Neural crest cell (in vitro differentiated cells): Measurements from ENCODE around the gene SMR3A. TPM values are rescaled to one million over a fixed set of nuclear protein-coding genes. Genes with fewer than 3 reads are reported as not detected.

Experiments used
- DNase-seq: peaks from one replicate; pipeline ENCODE4 v3.0.0; 2021; ENCODE audit warnings: low read depth, mixed read lengths, low spot score
- H3K27ac Mint-ChIP-seq: one replicate; pipeline ENCODE4 v1.8.0; 2021; ENCODE audit warnings: mild to moderate bottlenecking, mixed read lengths; ENCODE audit not compliant: unreplicated experiment
- H3K27me3 Mint-ChIP-seq: 2 replicates; pipeline ENCODE4 v1.8.0; 2021; ENCODE audit warnings: low read depth, mild to moderate bottlenecking, mixed read lengths
- H3K36me3 Mint-ChIP-seq: 2 replicates; pipeline ENCODE4 v1.8.0; 2021; ENCODE audit warnings: low read depth, mild to moderate bottlenecking, mixed read lengths
- H3K4me1 Mint-ChIP-seq: 2 replicates; pipeline ENCODE4 v1.8.0; 2021; ENCODE audit warnings: mixed read lengths
- H3K4me3 Mint-ChIP-seq: one replicate; pipeline ENCODE4 v1.8.0; 2021; ENCODE audit warnings: mild to moderate bottlenecking, mixed read lengths
- H3K9me3 Mint-ChIP-seq: 2 replicates; pipeline ENCODE4 v1.8.0; 2021; ENCODE audit warnings: mixed read lengths
- CTCF ChIP-seq: fragments of 200-600 bp; sonication (generic); conservative IDR thresholded peaks from 2 replicates; pipeline ENCODE4 v1.5.0; 2021; ENCODE audit warnings: antibody characterized with exemption, mild to moderate bottlenecking
- long read RNA-seq: library from polyadenylated mRNA; unstranded; transcript quantifications from one replicate; pipeline ENCODE4 v2.0.0, GENCODE V29; 2020
- total RNA-seq: library from RNA; stranded (reverse); gene quantifications from 2 replicates; pipeline ENCODE4 v1.2.1, GENCODE V29; 2021

The SMR3A gene
- total RNA-seq: not detected in 2 replicates
- long read RNA-seq: 0 reads

GRCh38 chr4:70360460-70360859 lies at the start of gene SMR3A:
Gene SMR3A (plus strand): TSS chr4:70360760. CDS start chr4:70362116, 1,356 bp downstream.
- H3K4me1 Mint-ChIP-seq: no peaks in the 10 kb centered on the region
- no peak within 1 kb of the TSS for H3K4me3 Mint-ChIP-seq
- H3K9me3 Mint-ChIP-seq: no peaks in the 10 kb centered on the region
- DNase-seq: no peak
- TF ChIP-seq CTCF: no peak
- H3K36me3 Mint-ChIP-seq: no peaks in the 10 kb centered on the region
- no peak within 1 kb of the TSS for H3K27ac Mint-ChIP-seq
- H3K27me3 Mint-ChIP-seq: no peaks in the 10 kb centered on the region

GRCh38 chr4:70313736-70314135 lies 46.8 kb upstream of the SMR3A start:
- no peak for TF ChIP-seq CTCF
- Mint-ChIP-seq H3K4me1 (no peaks in the 10 kb centered on the region), H3K9me3 (no peaks in the 10 kb centered on the region), H3K27me3 (peaks cover 26% of the 10 kb centered on the region), H3K27ac (no peak overlapping the region), H3K4me3 (no peak overlapping the region), H3K36me3 (no peaks in the 10 kb centered on the region)
- DNase-seq: no peak

GRCh38 chr4:70315928-70316327 lies 44.6 kb upstream of the SMR3A start:
- no peaks in the 10 kb centered on the region for H3K9me3 Mint-ChIP-seq

GRCh38 chr4:70326052-70326451 lies 34.5 kb upstream of the SMR3A start:
- Mint-ChIP-seq H3K36me3 (no peaks in the 10 kb centered on the region), H3K4me3 (no peak overlapping the region), H3K4me1 (no peaks in the 10 kb centered on the region), H3K27ac (no peak overlapping the region), H3K27me3 (peaks cover 11% of the 10 kb centered on the region), H3K9me3 (no peaks in the 10 kb centered on the region)
- no peak for TF ChIP-seq CTCF
- no peak for DNase-seq

More at GRCh38 chr4:70315928-70316327, 44.6 kb upstream of the SMR3A start:
- no peak overlapping the region for H3K4me3 Mint-ChIP-seq
- no peak for TF ChIP-seq CTCF
- no peak for DNase-seq
- H3K27ac Mint-ChIP-seq: no peak overlapping the region
- H3K4me1 Mint-ChIP-seq: no peaks in the 10 kb centered on the region
- peaks cover 28% of the 10 kb centered on the region for H3K27me3 Mint-ChIP-seq
- H3K36me3 Mint-ChIP-seq: no peaks in the 10 kb centered on the region

- no peaks in the 10 kb centered on the region for H3K4me1 Mint-ChIP-seq
- no peak for DNase-seq
- H3K27me3 Mint-ChIP-seq: peaks cover 14% of the 10 kb centered on the region
- H3K4me3 Mint-ChIP-seq: no peak within 1 kb of the TSS
- H3K9me3 Mint-ChIP-seq: no peaks in the 10 kb centered on the region
- no peak for TF ChIP-seq CTCF
- H3K36me3 Mint-ChIP-seq: no peaks in the 10 kb centered on the region
- no peak within 1 kb of the TSS for H3K27ac Mint-ChIP-seq
These were observed 25.9 kb upstream of the SMR3A start, which contains the start of gene CABS1 for GRCh38 chr4:70334681-70335080. Gene CABS1 (plus strand): TSS chr4:70334981. CDS start chr4:70335040, 59 bp downstream.
